ENCODE measurements around the gene LLCFC1.

- TF ChIP-seq CTCF (IDR thresholded peaks at IDR 0.05) (no peak), POLR2A (IDR thresholded peaks at IDR 0.05) (no peak)
Measured at GRCh38 chr7:142933092-142933475, 6.2 kb upstream of the LLCFC1 start.

Measured in adrenal gland (tissue), 5 donors.